Naive thymus-derived CD4-positive, alpha-beta T cell (primary cell): ENCODE results near the gene FOXP2. TPM values are rescaled to one million over a fixed set of nuclear protein-coding genes. Genes with fewer than 3 reads are reported as not detected.
"Not testable (repeated sequence)": the region's sequence is repeated elsewhere in the genome, so short reads cannot be mapped to it uniquely, and the experiment has no call there.

Experiments
- ATAC-seq: fragments of 150-1000 bp; cut with Tn5 transposase; 2 replicates; pipeline ENCODE4 v1.10.0; 2021; ENCODE audit warnings: mild to moderate bottlenecking, moderate library complexity
- CTCF ChIA-PET: fragments of 350-600 bp; sonication (Branson Sonifier 250); formaldehyde crosslinking; loops from one replicate; lab custom pipeline; 2021; ENCODE audit warnings: antibody characterized with exemption; lab: Charles Lee
- POLR2A ChIA-PET: fragments of 350-600 bp; sonication (Branson Sonifier 250); formaldehyde crosslinking; loops from one replicate; lab custom pipeline; 2021; ENCODE audit warnings: antibody characterized with exemption, inconsistent platforms; lab: Charles Lee
- DNase-seq, 9 donors: peaks; one replicate each; pipeline versions ENCODE4 v3.0.0 to v3.0.0-alpha.2; 2020 to 2022; ENCODE audit warnings: mixed read lengths in 1 of 9
- H3K27ac ChIP-seq: one replicate; pipeline ENCODE4 v1.7.0; 2013; ENCODE audit warnings: mild to moderate bottlenecking, low read depth, low read length, moderate library complexity
- H3K27me3 ChIP-seq, 2 donors: one replicate each; pipeline ENCODE4 v1.7.0; 2013; ENCODE audit warnings: low read length in 2 of 2, mild to moderate bottlenecking in 2 of 2, moderate library complexity in 2 of 2; ENCODE audit not compliant: control insufficient read depth in 2 of 2, insufficient read depth in 2 of 2
- H3K36me3 ChIP-seq, 3 experiments: 1 replicate in 2 of 3; 2 replicates in 1 of 3; pipeline ENCODE4 v1.7.0; 2013; ENCODE audit warnings: low read length in 3 of 3, mild to moderate bottlenecking in 3 of 3, moderate library complexity in 1 of 3; ENCODE audit not compliant: insufficient read depth in 3 of 3, control insufficient read depth in 2 of 3
- H3K4me1 ChIP-seq, 2 donors: one replicate each; pipeline ENCODE4 v1.7.0; 2013; ENCODE audit warnings: low read length in 2 of 2, mild to moderate bottlenecking in 2 of 2, moderate library complexity in 1 of 2; ENCODE audit not compliant: control insufficient read depth in 2 of 2, insufficient read depth in 2 of 2
- H3K4me3 ChIP-seq: 2 replicates; pipeline ENCODE4 v1.7.0; 2013; ENCODE audit warnings: mild to moderate bottlenecking, low read length
- H3K9me3 ChIP-seq, 3 experiments: 1 replicate in 2 of 3; 2 replicates in 1 of 3; pipeline ENCODE4 v1.7.0; 2013; ENCODE audit warnings: low read length in 3 of 3; ENCODE audit not compliant: control insufficient read depth in 2 of 3
- H3K27ac Mint-ChIP-seq, 9 donors: one replicate each; pipeline ENCODE4 v1.8.0; 2020 to 2022; ENCODE audit warnings: mixed read lengths in 9 of 9, mild to moderate bottlenecking in 8 of 9, moderate library complexity in 5 of 9, inconsistent platforms in 2 of 9
- H3K27me3 Mint-ChIP-seq, 5 donors: one replicate each; pipeline ENCODE4 v1.8.0; 2021 to 2022; ENCODE audit warnings: mixed read lengths in 5 of 5, mild to moderate bottlenecking in 1 of 5
- H3K36me3 Mint-ChIP-seq, 5 donors: one replicate each; pipeline ENCODE4 v1.8.0; 2020 to 2022; ENCODE audit warnings: mixed read lengths in 5 of 5, mild to moderate bottlenecking in 3 of 5, inconsistent platforms in 1 of 5
- H3K4me1 Mint-ChIP-seq, 7 donors: one replicate each; pipeline ENCODE4 v1.8.0; 2020 to 2022; ENCODE audit warnings: mixed read lengths in 7 of 7, mild to moderate bottlenecking in 3 of 7, inconsistent platforms in 1 of 7
- H3K4me3 Mint-ChIP-seq, 10 donors: one replicate each; pipeline ENCODE4 v1.8.0; 2020 to 2022; ENCODE audit warnings: mild to moderate bottlenecking in 10 of 10, mixed read lengths in 10 of 10, moderate library complexity in 6 of 10, inconsistent platforms in 2 of 10
- H3K9me3 Mint-ChIP-seq, 11 donors: one replicate each; pipeline ENCODE4 v1.8.0; 2020 to 2022; ENCODE audit warnings: mixed read lengths in 11 of 11, mild to moderate bottlenecking in 4 of 11, inconsistent platforms in 1 of 11, moderate library complexity in 1 of 11
- intact Hi-C, 2 donors: fragments of 100-400 bp; cut with micrococcal nuclease; formaldehyde crosslinking; loops; one replicate each; pipeline ENCODE4 v1.15.1; 2023
- polyA plus RNA-seq, 2 donors: library from polyadenylated mRNA; unstranded; fragments of 300-500 nt; fragmentation: Illumina TruSeq; gene quantifications; one replicate each; pipeline ENCODE4 v1.2.3, GENCODE V29; 2021
- total RNA-seq, 6 experiments: library from RNA in 5 of 6; stranded (reverse) in 5 of 6; gene quantifications; 1 replicate in 5 of 6; 2 replicates in 1 of 6; pipeline ENCODE4 v1.2.3 and lab custom pipeline; 2021 to 2026

FOXP2 gene
- total RNA-seq, result not detected
- not detected for polyA plus RNA-seq
- total RNA-seq (lab: John Stamatoyannopoulos, UW), result not detected

GRCh38 chr7:114414156-114415063 is at the start of gene FOXP2:
FOXP2 (plus strand) TSS chr7:114414815; CDS start chr7:114426512, 11,697 bp downstream.
- H3K9me3 ChIP-seq, result no peaks in the 10 kb centered on the region
- no peaks in the 10 kb centered on the region for H3K9me3 Mint-ChIP-seq
- intact Hi-C loops, result no loop called here
- CTCF ChIA-PET, result interaction anchor here (0.6 kb wide), 1 partner anchor 30 kb away, joined by 3 read pairs; no protein-coding TSS in a partner anchor
- no peak within 1 kb of the TSS for H3K27ac ChIP-seq
- H3K4me3 Mint-ChIP-seq, result no peak within 1 kb of the TSS
- DNase-seq (no peak), ATAC-seq (no peak)
- H3K4me1 Mint-ChIP-seq, result no peaks in the 10 kb centered on the region
- no peaks in the 10 kb centered on the region for H3K36me3 Mint-ChIP-seq
- H3K4me3 ChIP-seq, result no peak within 1 kb of the TSS
- no peaks in the 10 kb centered on the region for H3K36me3 ChIP-seq
- no peak within 1 kb of the TSS for H3K27ac Mint-ChIP-seq
- no peaks in the 10 kb centered on the region for H3K27me3 ChIP-seq
- POLR2A ChIA-PET, result no interaction called here
- H3K4me1 ChIP-seq, result no peaks in the 10 kb centered on the region
- peaks cover 0 to 4% (median 0%) of the 10 kb centered on the region in 5 donors for H3K27me3 Mint-ChIP-seq

GRCh38 chr7:114365791-114366190 is 48.8 kb upstream of the FOXP2 start:
- intact Hi-C loops, result no loop called here
- Histone ChIP-seq H3K27me3 (no peaks in the 10 kb centered on the region), H3K36me3 (no peaks in the 10 kb centered on the region), H3K4me3 (no peak overlapping the region), H3K27ac (no peak overlapping the region), H3K9me3 (no peaks in the 10 kb centered on the region), H3K4me1 (no peaks in the 10 kb centered on the region)
- no peaks in the 10 kb centered on the region for H3K27me3 Mint-ChIP-seq
- DNase-seq, result no peak
- POLR2A ChIA-PET, result no interaction called here
- no peaks in the 10 kb centered on the region for H3K4me1 Mint-ChIP-seq
- H3K9me3 Mint-ChIP-seq, result no peaks in the 10 kb centered on the region
- H3K27ac Mint-ChIP-seq, result no peak overlapping the region
- CTCF ChIA-PET, result no interaction called here
- no peaks in the 10 kb centered on the region for H3K36me3 Mint-ChIP-seq
- H3K4me3 Mint-ChIP-seq, result no peak overlapping the region
- no peak for ATAC-seq

GRCh38 chr7:114368492-114368891 is 46.1 kb upstream of the FOXP2 start:
- H3K27ac Mint-ChIP-seq, result no peak overlapping the region
- H3K4me1 ChIP-seq, result no peaks in the 10 kb centered on the region
- no peaks in the 10 kb centered on the region for H3K4me1 Mint-ChIP-seq
- intact Hi-C loops, result no loop called here
- H3K4me3 ChIP-seq, result no peak overlapping the region
- no peaks in the 10 kb centered on the region for H3K27me3 ChIP-seq
- ChIA-PET CTCF (no interaction called here), POLR2A (no interaction called here)
- H3K9me3 ChIP-seq, result no peaks in the 10 kb centered on the region
- no peaks in the 10 kb centered on the region for H3K36me3 ChIP-seq
- H3K27me3 Mint-ChIP-seq, result no peaks in the 10 kb centered on the region
- ATAC-seq (no peak), DNase-seq (no peak)
- H3K27ac ChIP-seq, result no peak overlapping the region
- peaks cover 0 to 2% (median 0%) of the 10 kb centered on the region in 11 donors for H3K9me3 Mint-ChIP-seq
- no peak overlapping the region for H3K4me3 Mint-ChIP-seq
- no peaks in the 10 kb centered on the region for H3K36me3 Mint-ChIP-seq

GRCh38 chr7:114369294-114369693 is 45.3 kb upstream of the FOXP2 start:
- CTCF ChIA-PET, result no interaction called here
- H3K27ac ChIP-seq, result no peak overlapping the region
- no peak overlapping the region for H3K4me3 Mint-ChIP-seq
- H3K27me3 Mint-ChIP-seq, result no peaks in the 10 kb centered on the region
- H3K9me3 ChIP-seq, result no peaks in the 10 kb centered on the region
- ATAC-seq (no peak), DNase-seq (no peak)
- no peaks in the 10 kb centered on the region for H3K4me1 ChIP-seq
- H3K4me3 ChIP-seq, result no peak overlapping the region
- H3K36me3 Mint-ChIP-seq, result no peaks in the 10 kb centered on the region
- H3K4me1 Mint-ChIP-seq, result no peaks in the 10 kb centered on the region
- no peaks in the 10 kb centered on the region for H3K36me3 ChIP-seq
- no peaks in the 10 kb centered on the region for H3K27me3 ChIP-seq
- H3K9me3 Mint-ChIP-seq, result peaks cover 0 to 5% (median 0%) of the 10 kb centered on the region in 11 donors
- POLR2A ChIA-PET, result no interaction called here
- H3K27ac Mint-ChIP-seq, result no peak overlapping the region
- intact Hi-C loops, result no loop called here

GRCh38 chr7:114372619-114373018 is 42.0 kb upstream of the FOXP2 start:
- DNase-seq, result no peak
- intact Hi-C loops, result no loop called here
- Mint-ChIP-seq H3K36me3 (no peaks in the 10 kb centered on the region), H3K27me3 (no peaks in the 10 kb centered on the region), H3K9me3 (peaks cover 0 to 5% (median 0%) of the 10 kb centered on the region in 11 donors), H3K27ac (no peak overlapping the region), H3K4me3 (no peak overlapping the region), H3K4me1 (no peaks in the 10 kb centered on the region)
- CTCF ChIA-PET, result interaction anchor here (0.7 to 0.8 kb wide), 2 partner anchors 185 to 345 kb away, joined by 3 to 4 read pairs; no protein-coding TSS in a partner anchor
- POLR2A ChIA-PET, result no interaction called here
- no peaks in the 10 kb centered on the region for H3K27me3 ChIP-seq
- H3K9me3 ChIP-seq, result no peaks in the 10 kb centered on the region
- no peaks in the 10 kb centered on the region for H3K4me1 ChIP-seq
- H3K4me3 ChIP-seq, result no peak overlapping the region
- no peaks in the 10 kb centered on the region for H3K36me3 ChIP-seq
- no peak overlapping the region for H3K27ac ChIP-seq
- ATAC-seq, result no peak

GRCh38 chr7:114375907-114376306 is 38.7 kb upstream of the FOXP2 start:
- Mint-ChIP-seq H3K36me3 (no peaks in the 10 kb centered on the region), H3K9me3 (peaks cover 0 to 6% (median 4%) of the 10 kb centered on the region in 11 donors), H3K4me1 (no peaks in the 10 kb centered on the region), H3K4me3 (no peak overlapping the region), H3K27me3 (no peaks in the 10 kb centered on the region), H3K27ac (no peak overlapping the region)
- no peak for DNase-seq
- H3K27me3 ChIP-seq, result no peaks in the 10 kb centered on the region
- H3K36me3 ChIP-seq, result no peaks in the 10 kb centered on the region
- no peak overlapping the region for H3K27ac ChIP-seq
- CTCF ChIA-PET, result no interaction called here
- ATAC-seq, result no peak
- H3K4me3 ChIP-seq, result no peak overlapping the region
- no peaks in the 10 kb centered on the region for H3K9me3 ChIP-seq
- intact Hi-C loops, result no loop called here
- no peaks in the 10 kb centered on the region for H3K4me1 ChIP-seq
- POLR2A ChIA-PET, result no interaction called here

- H3K4me1 ChIP-seq, H3K4me3 Mint-ChIP-seq, POLR2A ChIA-PET, H3K9me3 ChIP-seq, H3K4me3 ChIP-seq, H3K27ac ChIP-seq, H3K27me3 ChIP-seq, H3K27me3 Mint-ChIP-seq, CTCF ChIA-PET, H3K36me3 Mint-ChIP-seq, DNase-seq, H3K4me1 Mint-ChIP-seq, intact Hi-C loops, H3K27ac Mint-ChIP-seq, H3K36me3 ChIP-seq, ATAC-seq: not testable (repeated sequence)
- H3K9me3 Mint-ChIP-seq, result peaks cover 0 to 10% (median 4%) of the 10 kb centered on the region in 11 donors
Observed at GRCh38 chr7:114383946-114384345, 30.7 kb upstream of the FOXP2 start.
